Activated gamma-delta T cell (primary cell): ENCODE results near the gene SMIM45.

Experiments
- DNase-seq: peaks from one replicate; lab custom pipeline; 2025; lab: John Stamatoyannopoulos, UW

The SMIM45 gene

DNA sequence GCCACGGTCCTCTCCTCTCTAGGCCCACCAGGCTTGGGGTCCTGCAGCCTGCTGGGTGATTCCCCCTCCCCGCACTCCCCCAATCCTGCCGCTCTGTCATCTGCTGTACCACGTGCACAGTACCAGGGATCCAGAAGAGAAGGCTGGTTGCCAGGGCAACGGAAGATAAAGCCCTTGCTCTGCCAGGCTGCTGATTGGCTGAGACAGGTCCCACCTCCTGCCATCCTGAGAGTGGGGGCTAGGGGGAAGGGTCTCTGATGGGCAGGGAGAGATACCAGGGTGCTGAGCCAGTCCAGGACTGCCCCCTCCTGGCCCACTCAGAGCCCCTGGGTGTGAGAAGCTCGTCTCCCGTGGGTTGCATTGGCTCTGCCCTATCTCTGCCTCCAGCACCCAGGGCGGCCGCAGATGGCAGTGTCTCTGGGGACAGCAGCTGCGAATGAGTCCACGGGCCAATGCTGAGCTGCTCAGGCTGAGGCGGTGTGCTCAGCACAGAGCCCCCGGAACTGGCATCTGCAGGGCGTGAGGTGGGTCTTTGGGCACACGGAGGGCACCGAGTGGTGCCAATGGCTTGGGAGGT lies at the start of gene SMIM45:
Gene SMIM45 (plus strand): TSS at position 253 of the 577 bp plus-strand sequence.
- no peak for DNase-seq

- DNase-seq, result no peak
These were observed 49.0 kb upstream of the SMIM45 start for GRCh38 chr22:41902932-41903421.

- DNase-seq, result no peak
These were observed 47.2 kb upstream of the SMIM45 start for GRCh38 chr22:41904450-41905410.

GRCh38 chr22:41905411-41906202 lies 46.3 kb upstream of the SMIM45 start:
- DNase-seq, result no peak

GRCh38 chr22:41906822-41907221 lies 45.1 kb upstream of the SMIM45 start:
- DNase-seq, result no peak

- no peak for DNase-seq
These were observed 44.2 kb upstream of the SMIM45 start for GRCh38 chr22:41907436-41908401.

GRCh38 chr22:41908411-41909309 lies 43.3 kb upstream of the SMIM45 start:
- DNase-seq, result no peak

- DNase-seq, result no peak
These were observed 42.5 kb upstream of the SMIM45 start for GRCh38 chr22:41909310-41910049.

DNA sequence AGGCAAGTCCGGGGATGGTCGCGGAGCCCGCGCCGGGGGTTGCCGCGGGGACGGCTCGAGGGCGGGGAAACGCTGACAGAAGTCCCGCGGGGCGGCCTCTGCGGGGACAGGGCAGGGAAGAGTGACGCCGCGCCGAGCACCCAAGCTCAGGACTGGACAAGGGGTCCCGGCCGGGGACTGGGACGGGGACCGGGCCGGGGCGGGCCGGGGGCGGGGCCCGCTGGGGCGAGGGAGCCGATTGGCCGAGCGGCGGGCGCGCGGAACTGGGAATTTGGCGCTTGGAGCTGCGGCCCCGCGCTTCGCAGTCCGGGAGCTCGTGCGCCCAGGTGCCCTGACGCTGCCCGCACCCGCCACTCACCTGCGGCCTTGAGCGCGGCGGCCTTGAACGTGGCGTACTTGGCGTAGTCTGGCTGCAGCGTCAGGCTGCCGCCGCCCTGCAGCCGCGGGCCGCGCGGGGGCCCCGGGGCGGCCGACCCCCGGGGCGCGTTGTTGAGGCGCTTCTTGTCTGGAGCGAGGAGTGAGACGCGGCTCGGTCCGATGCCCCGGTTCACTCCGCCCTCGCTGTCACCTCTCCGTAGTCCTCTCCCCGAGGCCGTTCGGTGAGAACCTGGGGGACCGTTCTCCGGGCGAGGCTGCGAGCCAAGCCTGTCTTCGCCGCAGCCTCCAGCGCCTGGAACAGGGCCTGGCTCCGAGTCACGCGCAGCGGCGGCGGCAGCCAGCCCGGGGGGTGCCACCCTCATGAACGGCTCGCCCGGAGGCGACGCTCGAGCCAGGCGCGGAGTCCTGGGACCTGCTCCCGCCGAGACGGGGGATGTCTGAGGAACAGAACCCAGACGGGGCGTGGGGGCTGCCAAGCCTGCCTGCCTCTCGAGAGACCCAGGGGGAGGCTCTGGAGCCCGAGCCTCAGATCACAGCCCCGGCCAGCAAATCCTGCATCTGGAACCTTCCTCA lies 41.6 kb upstream of the SMIM45 start:
- DNase-seq, result no peak

GRCh38 chr22:41911001-41911611 lies 40.8 kb upstream of the SMIM45 start:
- no peak for DNase-seq

- no peak for DNase-seq
These were observed 39.5 kb upstream of the SMIM45 start for GRCh38 chr22:41912338-41913039.

GRCh38 chr22:41913040-41913719 lies 38.8 kb upstream of the SMIM45 start:
- no peak for DNase-seq

GRCh38 chr22:41913842-41914534 lies 38.0 kb upstream of the SMIM45 start:
- DNase-seq, result no peak

DNA sequence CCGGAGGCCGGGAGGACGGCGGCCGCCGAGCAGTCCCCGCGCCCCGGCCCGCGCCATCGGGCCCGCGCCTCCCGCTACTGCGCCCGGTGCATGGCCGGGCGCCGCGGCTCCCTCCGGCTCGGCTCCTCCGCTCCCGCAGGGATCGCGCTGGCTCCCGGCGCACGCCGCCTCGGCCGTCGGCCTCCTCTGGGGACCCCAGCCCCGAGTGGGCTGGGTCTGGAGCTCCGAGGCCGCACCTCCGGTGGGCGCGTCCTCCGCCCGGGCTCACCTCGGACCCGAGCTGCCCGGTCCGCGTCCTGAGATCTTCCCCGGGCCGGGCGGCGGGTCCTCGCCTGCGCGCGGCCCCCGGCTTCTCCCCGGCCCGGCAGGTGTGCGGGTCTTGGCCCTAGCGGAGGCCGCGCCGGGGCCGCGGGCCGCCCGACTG lies 37.3 kb upstream of the SMIM45 start:
- DNase-seq, result no peak

- DNase-seq, result peak; percentile 38
These were observed 36.7 kb upstream of the SMIM45 start, which contains the start of gene SHISA8 for GRCh38 chr22:41915035-41915785. SHISA8 (minus strand) TSS chr22:41915074; CDS start chr22:41914667, 407 bp downstream.
